ENCODE results near the gene CMC4. TPM values are rescaled to one million over a fixed set of nuclear protein-coding genes. Genes with fewer than 3 reads are reported as not detected.

The CMC4 gene
- total RNA-seq, 4 donors from 2014 or later: 14.4 to 22.8 (median 17.3) TPM

GRCh38 chrX:155035688-155036087, 35.2 kb downstream of the CMC4 start:
- 95% methylated on average over 4 of the region's 4 CpGs for WGBS
- H3K36me3 ChIP-seq: peaks cover 7% of the 10 kb centered on the region
- DNase-seq (ENCODE audit: low spot score in 2 of 2): no peak
- no peaks in the 10 kb centered on the region for H3K27me3 ChIP-seq
- H3K4me1 ChIP-seq: no peaks in the 10 kb centered on the region
- H3K27ac ChIP-seq: no peak overlapping the region
- H3K9me3 ChIP-seq: no peaks in the 10 kb centered on the region
- no peak overlapping the region for H3K4me3 ChIP-seq
- no peak for TF ChIP-seq POLR2A (IDR thresholded peaks at IDR 0.05)
- TF ChIP-seq EP300 (IDR thresholded peaks at IDR 0.05): no peak
- TF ChIP-seq POLR2AphosphoS5 (IDR thresholded peaks at IDR 0.05): no peak
- no peak for TF ChIP-seq CTCF (IDR thresholded peaks at IDR 0.05)

GRCh38 chrX:155031657-155032056, 39.3 kb downstream of the CMC4 start:
- TF ChIP-seq POLR2A (IDR thresholded peaks at IDR 0.05) (no peak), EP300 (IDR thresholded peaks at IDR 0.05) (no peak), CTCF (IDR thresholded peaks at IDR 0.05) (no peak), POLR2AphosphoS5 (IDR thresholded peaks at IDR 0.05) (no peak)
- Histone ChIP-seq H3K4me1 (peaks cover 12% of the 10 kb centered on the region), H3K27ac (no peak overlapping the region), H3K9me3 (no peaks in the 10 kb centered on the region), H3K4me3 (no peak overlapping the region), H3K36me3 (peaks cover 7% of the 10 kb centered on the region), H3K27me3 (no peaks in the 10 kb centered on the region)
- DNase-seq (ENCODE audit: low spot score in 2 of 2): no peak
- 95% methylated on average over 5 of the region's 5 CpGs for WGBS

- Histone ChIP-seq H3K27me3 (no peaks in the 10 kb centered on the region), H3K9me3 (no peaks in the 10 kb centered on the region), H3K4me1 (peaks cover 12% of the 10 kb centered on the region), H3K4me3 (no peak overlapping the region), H3K27ac (peak overlapping the region; percentile 18), H3K36me3 (no peaks in the 10 kb centered on the region)
- no peak for TF ChIP-seq POLR2A (IDR thresholded peaks at IDR 0.05)
- TF ChIP-seq CTCF (IDR thresholded peaks at IDR 0.05): no peak
- no peak for TF ChIP-seq POLR2AphosphoS5 (IDR thresholded peaks at IDR 0.05)
- DNase-seq (ENCODE audit: low spot score in 2 of 2): no peak
- 72% methylated on average over 2 of the region's 2 CpGs for WGBS
Observed at GRCh38 chrX:155028877-155029291, 42.1 kb downstream of the CMC4 start.

- H3K4me3 ChIP-seq: peak overlapping the region; percentile 63
- H3K4me1 ChIP-seq: peaks cover 12% of the 10 kb centered on the region
- no peaks in the 10 kb centered on the region for H3K9me3 ChIP-seq
- H3K27ac ChIP-seq: peak overlapping the region; percentile 97
- no peaks in the 10 kb centered on the region for H3K36me3 ChIP-seq
- 44% methylated on average over 3 of the region's 3 CpGs for WGBS
- TF ChIP-seq POLR2A (IDR thresholded peaks at IDR 0.05) (no peak), EP300 (IDR thresholded peaks at IDR 0.05) (no peak), CTCF (IDR thresholded peaks at IDR 0.05) (no peak), POLR2AphosphoS5 (IDR thresholded peaks at IDR 0.05) (no peak)
- no peaks in the 10 kb centered on the region for H3K27me3 ChIP-seq
- DNase-seq (ENCODE audit: low spot score in 2 of 2): no peak
Observed at GRCh38 chrX:155028129-155028528, 42.8 kb downstream of the CMC4 start.

GRCh38 chrX:155027509-155028066, 43.3 kb downstream of the CMC4 start:
- peaks cover 12% of the 10 kb centered on the region for H3K4me1 ChIP-seq
- 44% methylated on average over 14 of the region's 14 CpGs for WGBS
- H3K36me3 ChIP-seq: no peaks in the 10 kb centered on the region
- DNase-seq (ENCODE audit: low spot score in 2 of 2): no peak
- H3K27me3 ChIP-seq: no peaks in the 10 kb centered on the region
- H3K9me3 ChIP-seq: no peaks in the 10 kb centered on the region
- TF ChIP-seq POLR2AphosphoS5 (IDR thresholded peaks at IDR 0.05) (peak in 2 of 3 donors; percentile 34 to 61), CTCF (IDR thresholded peaks at IDR 0.05) (no peak), POLR2A (IDR thresholded peaks at IDR 0.05) (peak in 1 of 2 donors; percentile 67)
- H3K4me3 ChIP-seq: peak overlapping the region; percentile 63
- H3K27ac ChIP-seq: peak overlapping the region; percentile 97

Data from suprapubic skin (tissue), 4 donors.